ENCODE data around the gene OBSCN.

The OBSCN gene

GRCh38 chr1:228426518-228427175 is 218.8 kb downstream of the OBSCN start:
- no peak overlapping the region for H3K4me3 ChIP-seq (ENCODE audit: low read length)
- DNase-seq (ENCODE audit: low read depth, low spot score), result no peak

- DNase-seq (ENCODE audit: low read depth, low spot score), result no peak
These were observed 220.6 kb downstream of the OBSCN start for GRCh38 chr1:228428412-228428811.

More at GRCh38 chr1:228428412-228428811, 220.6 kb downstream of the OBSCN start:
- H3K4me3 ChIP-seq (ENCODE audit: low read length), result no peak overlapping the region
